Nephron progenitor cell (in vitro differentiated cells): ENCODE measurements around the gene NF1.

Experiments used
- DNase-seq: peaks from one replicate; pipeline ENCODE4 v3.0.0; 2021
- H3K27ac Mint-ChIP-seq: 2 replicates; pipeline ENCODE4 v1.8.0; 2021; ENCODE audit warnings: mild to moderate bottlenecking, moderate library complexity, mixed read lengths
- H3K27me3 Mint-ChIP-seq: 2 replicates; pipeline ENCODE4 v1.8.0; 2021; ENCODE audit warnings: mild to moderate bottlenecking, low read depth, mixed read lengths; ENCODE audit not compliant: poor library complexity
- H3K36me3 Mint-ChIP-seq: 2 replicates; pipeline ENCODE4 v1.8.0; 2021; ENCODE audit warnings: low read depth, mixed read lengths
- H3K4me1 Mint-ChIP-seq: 2 replicates; pipeline ENCODE4 v1.8.0; 2021; ENCODE audit warnings: mixed read lengths
- H3K4me3 Mint-ChIP-seq: 2 replicates; pipeline ENCODE4 v1.8.0; 2021; ENCODE audit warnings: mild to moderate bottlenecking, moderate library complexity, mixed read lengths
- H3K9me3 Mint-ChIP-seq: 2 replicates; pipeline ENCODE4 v1.8.0; 2021; ENCODE audit warnings: mild to moderate bottlenecking, moderate library complexity, mixed read lengths
- TF ChIP-seq, protein P1 (sequence below): fragments of 200-600 bp; sonication (generic); IDR thresholded peaks from 2 replicates; pipeline ENCODE4 v1.5.0; 2021; ENCODE audit warnings: antibody characterized with exemption

NF1 gene

DNA sequence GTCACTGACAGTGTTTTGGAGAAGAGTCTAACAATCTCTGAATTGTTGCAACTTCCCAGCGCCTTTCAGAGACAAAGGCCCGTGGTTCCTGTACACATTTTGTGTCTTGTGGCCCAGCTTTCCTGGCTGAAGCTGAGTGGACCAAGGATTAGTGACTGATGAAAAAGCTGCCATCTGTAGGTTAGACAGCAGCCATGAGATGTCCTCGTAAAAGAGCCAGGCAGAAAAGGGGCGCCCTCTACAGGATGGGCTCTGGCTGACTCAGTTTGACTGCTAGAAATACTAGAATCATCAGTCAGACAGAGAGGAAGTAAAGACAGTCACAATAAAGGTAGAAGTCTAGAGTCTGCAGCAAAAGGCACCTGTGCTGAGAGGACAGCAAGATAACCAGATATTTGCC lies 26.5 kb upstream of the NF1 start:
- no peak for DNase-seq
- no peak overlapping the region for H3K4me3 Mint-ChIP-seq
- peaks cover 12% of the 10 kb centered on the region for H3K4me1 Mint-ChIP-seq
- H3K36me3 Mint-ChIP-seq, result no peaks in the 10 kb centered on the region
- no peaks in the 10 kb centered on the region for H3K9me3 Mint-ChIP-seq
- H3K27ac Mint-ChIP-seq, result no peak overlapping the region
- TF ChIP-seq, protein P1, sequence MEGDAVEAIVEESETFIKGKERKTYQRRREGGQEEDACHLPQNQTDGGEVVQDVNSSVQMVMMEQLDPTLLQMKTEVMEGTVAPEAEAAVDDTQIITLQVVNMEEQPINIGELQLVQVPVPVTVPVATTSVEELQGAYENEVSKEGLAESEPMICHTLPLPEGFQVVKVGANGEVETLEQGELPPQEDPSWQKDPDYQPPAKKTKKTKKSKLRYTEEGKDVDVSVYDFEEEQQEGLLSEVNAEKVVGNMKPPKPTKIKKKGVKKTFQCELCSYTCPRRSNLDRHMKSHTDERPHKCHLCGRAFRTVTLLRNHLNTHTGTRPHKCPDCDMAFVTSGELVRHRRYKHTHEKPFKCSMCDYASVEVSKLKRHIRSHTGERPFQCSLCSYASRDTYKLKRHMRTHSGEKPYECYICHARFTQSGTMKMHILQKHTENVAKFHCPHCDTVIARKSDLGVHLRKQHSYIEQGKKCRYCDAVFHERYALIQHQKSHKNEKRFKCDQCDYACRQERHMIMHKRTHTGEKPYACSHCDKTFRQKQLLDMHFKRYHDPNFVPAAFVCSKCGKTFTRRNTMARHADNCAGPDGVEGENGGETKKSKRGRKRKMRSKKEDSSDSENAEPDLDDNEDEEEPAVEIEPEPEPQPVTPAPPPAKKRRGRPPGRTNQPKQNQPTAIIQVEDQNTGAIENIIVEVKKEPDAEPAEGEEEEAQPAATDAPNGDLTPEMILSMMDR, result no peak
- H3K27me3 Mint-ChIP-seq, result peaks cover 10% of the 10 kb centered on the region

DNA sequence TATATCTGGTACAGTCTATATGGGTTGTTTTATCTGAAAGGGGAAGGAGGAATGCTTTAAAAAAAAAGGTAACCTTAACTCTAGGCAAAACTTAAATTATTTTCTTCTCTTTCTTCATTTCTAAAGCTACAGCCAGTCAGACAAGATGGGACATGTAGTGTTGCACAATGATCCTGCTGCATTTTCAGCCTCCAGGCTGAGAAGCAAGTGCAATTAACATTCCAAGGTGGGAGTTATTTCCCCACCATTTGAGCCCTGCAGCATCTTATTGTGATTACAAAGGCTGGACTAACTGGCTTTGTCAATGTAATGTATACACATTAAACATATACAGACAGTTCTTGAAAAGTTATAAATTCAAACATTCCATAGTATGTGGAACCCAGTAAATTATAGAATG lies 22.6 kb upstream of the NF1 start:
- H3K4me3 Mint-ChIP-seq, result no peak overlapping the region
- no peaks in the 10 kb centered on the region for H3K9me3 Mint-ChIP-seq
- no peak for DNase-seq
- no peaks in the 10 kb centered on the region for H3K36me3 Mint-ChIP-seq
- no peak overlapping the region for H3K27ac Mint-ChIP-seq
- peaks cover 30% of the 10 kb centered on the region for H3K4me1 Mint-ChIP-seq
- peaks cover 3% of the 10 kb centered on the region for H3K27me3 Mint-ChIP-seq
- TF ChIP-seq, protein P1, result no peak

DNA sequence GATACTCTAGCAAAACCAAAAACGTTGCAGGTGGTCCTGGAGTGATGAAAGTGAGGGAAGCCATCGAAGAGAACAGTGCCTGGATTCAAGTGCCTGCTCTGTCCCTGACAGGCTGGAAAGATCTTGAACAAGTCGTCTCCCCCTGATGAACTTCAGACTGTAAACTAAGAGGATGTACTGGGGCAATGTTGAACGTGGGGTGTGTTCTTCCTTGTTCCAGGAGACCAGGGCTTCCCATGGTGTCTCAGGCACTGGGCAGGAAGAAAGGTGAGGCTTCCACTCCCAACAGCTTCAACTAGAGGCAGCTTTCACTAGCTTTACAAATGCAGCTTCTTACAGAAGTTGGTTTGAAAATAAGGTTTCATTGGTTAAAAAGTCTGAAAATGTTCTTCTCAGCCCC lies 21.4 kb upstream of the NF1 start:
- Mint-ChIP-seq H3K9me3 (no peaks in the 10 kb centered on the region), H3K27me3 (peaks cover 3% of the 10 kb centered on the region), H3K4me3 (no peak overlapping the region), H3K36me3 (no peaks in the 10 kb centered on the region), H3K27ac (no peak overlapping the region), H3K4me1 (peaks cover 30% of the 10 kb centered on the region)
- no peak for DNase-seq
- TF ChIP-seq, protein P1, result no peak

DNA sequence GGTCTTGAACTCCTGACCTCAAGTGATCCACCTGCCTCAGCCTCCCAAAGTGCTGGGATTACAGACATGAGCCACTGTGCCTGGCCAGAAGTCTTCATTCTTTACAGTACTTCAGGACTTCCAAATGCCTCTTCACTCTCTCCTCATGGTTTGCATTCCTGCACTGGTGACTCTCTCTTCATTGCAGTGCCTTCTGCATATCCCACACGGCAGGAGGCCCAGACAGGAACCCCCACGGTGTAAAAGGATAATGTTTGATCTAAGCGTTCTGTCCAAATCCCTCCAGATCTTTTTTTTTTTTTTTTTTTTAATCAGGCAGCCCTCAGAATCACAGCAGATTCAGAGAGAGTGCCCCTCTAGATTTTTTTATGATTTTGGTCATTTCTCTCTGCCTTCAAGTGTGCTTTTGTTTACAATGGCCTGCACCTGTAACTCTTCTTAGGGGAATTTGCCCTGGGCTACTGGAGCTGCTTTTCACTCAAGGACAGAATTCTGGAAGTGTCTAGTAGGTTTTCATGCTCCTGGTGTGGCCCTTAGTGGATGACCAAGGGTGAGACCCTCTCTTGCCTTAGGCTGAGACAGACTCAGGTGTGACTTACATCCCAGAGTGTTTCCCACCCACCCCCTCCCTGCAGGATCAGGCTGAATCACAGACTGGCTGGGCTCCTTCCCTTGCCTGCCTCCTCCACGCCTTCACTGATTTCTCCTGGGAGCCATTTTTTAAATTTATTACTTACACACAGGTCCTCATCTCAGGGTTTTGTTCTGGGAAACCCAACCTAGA lies 19.8 kb upstream of the NF1 start:
- Mint-ChIP-seq H3K4me3 (no peak overlapping the region), H3K36me3 (no peaks in the 10 kb centered on the region), H3K4me1 (peaks cover 28% of the 10 kb centered on the region), H3K27ac (no peak overlapping the region), H3K27me3 (peaks cover 3% of the 10 kb centered on the region), H3K9me3 (no peaks in the 10 kb centered on the region)
- DNase-seq, result no peak
- TF ChIP-seq, protein P1, result no peak

GRCh38 chr17:31078290-31078689 lies 16.5 kb upstream of the NF1 start:
- Mint-ChIP-seq H3K27ac (no peak overlapping the region), H3K4me3 (no peak overlapping the region), H3K36me3 (no peaks in the 10 kb centered on the region), H3K27me3 (no peaks in the 10 kb centered on the region), H3K4me1 (peaks cover 18% of the 10 kb centered on the region), H3K9me3 (peaks cover 5% of the 10 kb centered on the region)
- DNase-seq, result no peak
- TF ChIP-seq, protein P1, result no peak

- H3K27me3 Mint-ChIP-seq, result no peaks in the 10 kb centered on the region
- H3K27ac Mint-ChIP-seq, result no peak overlapping the region
- H3K4me1 Mint-ChIP-seq, result peaks cover 15% of the 10 kb centered on the region
- H3K4me3 Mint-ChIP-seq, result no peak overlapping the region
- TF ChIP-seq, protein P1, result no peak
- peaks cover 5% of the 10 kb centered on the region for H3K9me3 Mint-ChIP-seq
- no peak for DNase-seq
- H3K36me3 Mint-ChIP-seq, result no peaks in the 10 kb centered on the region
Observed at GRCh38 chr17:31079731-31080130, 15.0 kb upstream of the NF1 start.
